ENCODE data around the gene ARHGEF12. TPM values are rescaled to one million over a fixed set of nuclear protein-coding genes. Genes with fewer than 3 reads are reported as not detected.

Gene ARHGEF12
- total and polyA plus RNA-seq, 2 experiments from 2014 or later = 9.0 to 38.9 TPM

DNA sequence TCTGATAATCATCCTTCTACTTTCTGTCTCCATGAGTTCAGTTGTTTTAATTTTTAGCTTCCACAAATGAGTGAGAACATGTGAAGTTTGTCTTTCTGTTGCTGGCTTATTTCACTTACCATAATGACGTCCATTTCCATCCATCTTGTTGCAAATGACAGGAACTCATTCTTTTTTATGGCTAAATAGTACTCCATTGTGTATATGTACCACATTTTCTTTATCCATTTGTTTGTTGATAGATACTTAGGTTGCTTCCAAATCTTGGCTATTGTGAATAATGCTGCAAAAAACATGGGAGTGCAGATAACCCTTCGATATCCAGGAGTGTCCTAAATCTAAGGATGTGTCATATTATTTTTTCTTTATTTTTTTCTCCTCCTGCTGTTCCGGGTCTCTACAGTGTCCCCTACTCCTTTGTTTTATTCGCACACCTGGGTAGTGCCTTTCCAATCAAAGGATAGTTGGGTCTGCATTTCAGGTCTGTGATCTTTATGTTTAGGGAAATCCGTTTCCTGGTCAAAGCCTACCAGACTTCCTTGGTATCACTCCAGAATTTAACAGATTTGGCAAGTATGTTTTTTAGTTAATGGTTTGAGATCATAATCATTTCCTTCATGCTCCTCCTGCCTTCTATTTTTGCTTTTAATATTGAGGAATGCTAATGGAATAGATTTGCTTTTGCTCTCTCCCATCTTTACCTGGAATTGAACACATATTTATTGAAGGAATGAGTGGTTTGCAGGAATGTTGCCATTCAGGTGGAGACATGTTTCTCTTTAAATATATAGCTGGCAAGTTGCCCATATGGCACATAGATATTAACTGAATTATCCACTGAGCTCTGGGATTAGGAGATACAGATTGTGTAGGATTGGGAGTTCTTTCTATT lies 53.7 kb downstream of the ARHGEF12 start (continued):
- TF ChIP-seq REST (IDR thresholded peaks at IDR 0.05; ENCODE audit: unreplicated experiment) = no peak
- no peak for TF ChIP-seq EZH2 (IDR thresholded peaks at IDR 0.05; ENCODE audit: low read depth, unreplicated experiment)

- H3K9me3 Mint-ChIP-seq = peaks cover 14% of the 10 kb centered on the region; the same call in 2 of the 3 replicates
These were observed 54.3 kb downstream of the ARHGEF12 start for GRCh38 chr11:120390585-120390922.

DNA sequence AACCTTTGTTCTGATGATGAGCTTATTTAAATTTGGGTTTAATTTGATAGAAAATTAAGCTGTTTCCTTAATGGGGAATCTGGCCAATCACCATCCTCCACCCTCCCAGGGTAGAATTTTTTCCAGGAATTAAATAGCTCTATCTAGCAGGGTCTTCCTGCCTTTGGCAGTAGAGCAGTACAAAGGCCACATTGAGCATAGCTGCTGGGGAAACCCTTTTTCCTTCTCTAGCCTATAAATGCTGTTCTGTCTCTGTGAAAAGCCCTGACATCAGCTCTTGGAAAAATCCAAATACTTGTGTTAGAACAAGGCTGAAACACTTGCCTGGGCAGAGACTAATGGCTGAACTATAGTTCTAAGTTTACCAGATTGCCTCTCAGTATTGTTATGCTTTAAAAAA lies 55.1 kb downstream of the ARHGEF12 start:
- Histone ChIP-seq H3K36me3 (ENCODE audit: insufficient read depth) (no peaks in the 10 kb centered on the region), H3F3A (replicated peaks; ENCODE audit: low read depth) (no peaks in the 10 kb centered on the region), H3K9me2 (ENCODE audit: insufficient read depth) (no peaks in the 10 kb centered on the region), H3K27me3 (ENCODE audit: insufficient read depth) (no peaks in the 10 kb centered on the region), H2AFZ (no peak overlapping the region), H3K4me3 (no peak overlapping the region), H3K4me2 (no peak overlapping the region), H3K4me1 (ENCODE audit: insufficient read depth) (no peaks in the 10 kb centered on the region), H4K20me1 (replicated peaks; ENCODE audit: insufficient read depth) (no peaks in the 10 kb centered on the region), H3K79me2 (replicated peaks; ENCODE audit: insufficient read depth) (peaks cover 80% of the 10 kb centered on the region), H3K27ac (ENCODE audit: low read depth) (no peak overlapping the region)
- ATAC-seq = peak; percentile 61
- H3K27ac Mint-ChIP-seq = peak overlapping the region; percentile 19
- no peak overlapping the region for H3K4me3 Mint-ChIP-seq
- peaks cover 14% of the 10 kb centered on the region; the same call in 2 of the 3 replicates for H3K9me3 Mint-ChIP-seq
- peak; percentile 31 for DNase-seq (ENCODE audit: low spot score)
- H3K4me1 Mint-ChIP-seq = peaks cover 9% of the 10 kb centered on the region
- peaks cover 16% of the 10 kb centered on the region; the same call in 2 of the 3 replicates for H3K36me3 Mint-ChIP-seq (ENCODE audit: low read depth)
- H3K27me3 Mint-ChIP-seq (ENCODE audit: insufficient read depth, low read depth, poor library complexity) = no peaks in the 10 kb centered on the region
- TF ChIP-seq CTCF (conservative IDR thresholded peaks at IDR 0.05; ENCODE audit: low read depth in 2 of 2) (no peak), POLR2AphosphoS5 (IDR thresholded peaks at IDR 0.05; ENCODE audit: low read depth) (no peak), CREB1 (CRISPR knock-in tag; IDR thresholded peaks at IDR 0.05; ENCODE audit: low read depth) (no peak), ZNF331 (CRISPR knock-in tag; IDR thresholded peaks at IDR 0.05; ENCODE audit: low read depth) (no peak), JUNB (IDR thresholded peaks at IDR 0.05; ENCODE audit: unreplicated experiment) (no peak), EZH2phosphoT487 (IDR thresholded peaks at IDR 0.05; ENCODE audit: unreplicated experiment) (no peak)
- TF ChIP-seq, protein P1, sequence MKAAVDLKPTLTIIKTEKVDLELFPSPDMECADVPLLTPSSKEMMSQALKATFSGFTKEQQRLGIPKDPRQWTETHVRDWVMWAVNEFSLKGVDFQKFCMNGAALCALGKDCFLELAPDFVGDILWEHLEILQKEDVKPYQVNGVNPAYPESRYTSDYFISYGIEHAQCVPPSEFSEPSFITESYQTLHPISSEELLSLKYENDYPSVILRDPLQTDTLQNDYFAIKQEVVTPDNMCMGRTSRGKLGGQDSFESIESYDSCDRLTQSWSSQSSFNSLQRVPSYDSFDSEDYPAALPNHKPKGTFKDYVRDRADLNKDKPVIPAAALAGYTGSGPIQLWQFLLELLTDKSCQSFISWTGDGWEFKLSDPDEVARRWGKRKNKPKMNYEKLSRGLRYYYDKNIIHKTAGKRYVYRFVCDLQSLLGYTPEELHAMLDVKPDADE (IDR thresholded peaks at IDR 0.05) = no peak

More at GRCh38 chr11:120390585-120390922, 54.3 kb downstream of the ARHGEF12 start:
- ATAC-seq (no peak), DNase-seq (ENCODE audit: low spot score) (no peak)
- no peak overlapping the region for H3K4me3 ChIP-seq
- H3F3A ChIP-seq (replicated peaks; ENCODE audit: low read depth) = no peaks in the 10 kb centered on the region
- Mint-ChIP-seq H3K36me3 (ENCODE audit: low read depth) (peaks cover 13% of the 10 kb centered on the region; the same call in 2 of the 3 replicates), H3K27ac (no peak overlapping the region), H3K4me1 (peaks cover 16% of the 10 kb centered on the region), H3K27me3 (ENCODE audit: insufficient read depth, low read depth, poor library complexity) (no peaks in the 10 kb centered on the region), H3K4me3 (no peak overlapping the region)
- no peaks in the 10 kb centered on the region for H3K36me3 ChIP-seq (ENCODE audit: insufficient read depth)
- peaks cover 88% of the 10 kb centered on the region for H3K79me2 ChIP-seq (replicated peaks; ENCODE audit: insufficient read depth)
- no peaks in the 10 kb centered on the region for H3K9me2 ChIP-seq (ENCODE audit: insufficient read depth)
- H3K4me2 ChIP-seq = no peak overlapping the region
- no peaks in the 10 kb centered on the region for H3K27me3 ChIP-seq (ENCODE audit: insufficient read depth)
- no peak overlapping the region for H2AFZ ChIP-seq
- H3K27ac ChIP-seq (ENCODE audit: low read depth) = no peak overlapping the region
- peaks cover 6% of the 10 kb centered on the region for H3K4me1 ChIP-seq (ENCODE audit: insufficient read depth)
- TF ChIP-seq JUNB (IDR thresholded peaks at IDR 0.05; ENCODE audit: unreplicated experiment) = no peak
- TF ChIP-seq, protein P1 (IDR thresholded peaks at IDR 0.05) = no peak
- TF ChIP-seq STAT1 (IDR thresholded peaks at IDR 0.05; ENCODE audit: unreplicated experiment) = no peak
- no peak for TF ChIP-seq NANOG (IDR thresholded peaks at IDR 0.05; ENCODE audit: borderline replicate concordance)
- no peak for TF ChIP-seq CREB1 (CRISPR knock-in tag; IDR thresholded peaks at IDR 0.05; ENCODE audit: low read depth)
- H4K20me1 ChIP-seq (replicated peaks; ENCODE audit: insufficient read depth) = no peaks in the 10 kb centered on the region
